Right lobe of liver (tissue), 6 donors: ENCODE results near the gene CCDC121. TPM values are rescaled to one million over a fixed set of nuclear protein-coding genes. Genes with fewer than 3 reads are reported as not detected.

Source experiments
- ATAC-seq, 4 donors: fragments of 200-7000 bp; cut with Tn5 transposase; one replicate each; pipeline ENCODE4 v1.9.1; 2020; ENCODE audit warnings: mild to moderate bottlenecking in 4 of 4, moderate library complexity in 4 of 4
- DNase-seq, 3 donors: peaks; one replicate each; pipeline ENCODE4 v3.0.0-alpha.2; 2020
- H3K27ac ChIP-seq, 3 donors: fragments of 200-600 bp; one replicate each; pipeline ENCODE4 v1.8.0; 2022
- H3K27me3 ChIP-seq, 2 donors: fragments of 200-600 bp; one replicate each; pipeline ENCODE4 v1.8.0; 2022
- H3K36me3 ChIP-seq, 4 donors: fragments of 200-600 bp; sonication (generic) in 1 of 4; one replicate each; pipeline versions ENCODE4 v1.5.1 to v1.8.0; 2017 to 2022; ENCODE audit warnings: control low read depth in 1 of 4
- H3K4me1 ChIP-seq, 4 donors: fragments of 200-600 bp; sonication (generic) in 1 of 4; one replicate each; pipeline versions ENCODE4 v1.5.1 to v1.8.0; 2017 to 2022; ENCODE audit warnings: control low read depth in 1 of 4
- H3K4me3 ChIP-seq, 3 donors: fragments of 200-600 bp; one replicate each; pipeline ENCODE4 v1.8.0; 2022
- H3K9me3 ChIP-seq, 4 donors: fragments of 200-600 bp; sonication (generic) in 1 of 4; one replicate each; pipeline versions ENCODE4 v1.5.1 to v1.8.0; 2017 to 2022; ENCODE audit warnings: control low read depth in 1 of 4
- POLR2A ChIP-seq: fragments of 450-650 bp; IDR thresholded peaks from one replicate; pipeline ENCODE4 v1.6.1; 2017; ENCODE audit warnings: antibody characterized with exemption, mild to moderate bottlenecking
- WGBS: methylation state at CpG from one replicate; pipeline ENCODE4 v1.1.6; 2018; ENCODE audit warnings: low coverage, low lambda C conversion rate; ENCODE audit not compliant: insufficient coverage; ENCODE audit errors: missing lambda C conversion rate; 5-methylcytosine and 5-hydroxymethylcytosine counted together
- intact Hi-C, 2 donors: fragments of 100-400 bp; cut with DNase I; formaldehyde crosslinking; loops; one replicate each; pipeline versions ENCODE4 v1.11.2 to v1.14.1; 2022
- total RNA-seq, 6 experiments: library from RNA; depleted of rRNA in 2 of 6; stranded (reverse); fragments of >200 nt in 2 of 6; fragmentation: NEBNext Ultra II Directional in 3 of 6; extraction: Animal tissue kit (Norgen Biotek cat#: 25700) in 3 of 6; gene quantifications; one replicate each; pipeline versions ENCODE4 v1.1.0 to v1.2.4, GENCODE V29; 2016 to 2023
- TF ChIP-seq, protein P1 (sequence below), 4 donors: fragments of 200-600 bp in 3 of 4; fragments of 450-650 bp in 1 of 4; IDR thresholded peaks; one replicate each; pipeline versions ENCODE4 v1.5.1 to v1.8.0; 2016 to 2022; ENCODE audit warnings: antibody characterized with exemption in 4 of 4, mild to moderate bottlenecking in 2 of 4
- donor health status: DM: no; HTN: yes; CAD: no.
- donor health status: DM: no; HTN: no; CAD: no.
- donor health status: DM: no; HTN: no; CAD: no.
- donor health status: DM: no; HTN: yes; CAD: no.
- donor health status: DM: no; HTN: yes; CAD: no.

The CCDC121 gene
- total RNA-seq, 6 experiments from 2014 or later = 0.74 to 2.1 (median 1.5) TPM

DNA sequence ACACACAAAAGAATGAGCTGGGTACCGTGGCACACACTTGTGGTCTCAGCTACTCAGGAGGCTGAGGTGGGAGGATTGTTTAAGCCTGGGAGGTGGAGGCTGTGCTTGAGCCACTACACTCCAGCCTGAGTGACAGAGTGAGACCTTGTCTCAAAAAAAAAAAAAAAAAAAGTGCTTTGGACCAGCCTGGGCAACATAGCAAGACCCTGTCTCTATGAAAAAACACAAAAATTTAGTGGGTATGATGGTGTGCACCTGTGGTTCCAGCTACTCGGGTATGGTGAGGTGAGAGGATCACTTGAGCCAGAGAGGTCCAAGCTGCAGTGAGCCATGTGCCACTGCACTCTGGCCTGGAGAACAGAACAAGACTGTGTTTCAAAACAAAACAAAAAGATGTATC lies 35.6 kb downstream of the CCDC121 start:
- ATAC-seq (no peak), DNase-seq (no peak)
- Histone ChIP-seq H3K27ac (no peak overlapping the region), H3K4me3 (no peak overlapping the region), H3K27me3 (no peaks in the 10 kb centered on the region), H3K4me1 (no peaks in the 10 kb centered on the region), H3K9me3 (no peaks in the 10 kb centered on the region), H3K36me3 (no peaks in the 10 kb centered on the region)
- intact Hi-C loops = no loop called here
- no peak for TF ChIP-seq POLR2A
- TF ChIP-seq, protein P1, sequence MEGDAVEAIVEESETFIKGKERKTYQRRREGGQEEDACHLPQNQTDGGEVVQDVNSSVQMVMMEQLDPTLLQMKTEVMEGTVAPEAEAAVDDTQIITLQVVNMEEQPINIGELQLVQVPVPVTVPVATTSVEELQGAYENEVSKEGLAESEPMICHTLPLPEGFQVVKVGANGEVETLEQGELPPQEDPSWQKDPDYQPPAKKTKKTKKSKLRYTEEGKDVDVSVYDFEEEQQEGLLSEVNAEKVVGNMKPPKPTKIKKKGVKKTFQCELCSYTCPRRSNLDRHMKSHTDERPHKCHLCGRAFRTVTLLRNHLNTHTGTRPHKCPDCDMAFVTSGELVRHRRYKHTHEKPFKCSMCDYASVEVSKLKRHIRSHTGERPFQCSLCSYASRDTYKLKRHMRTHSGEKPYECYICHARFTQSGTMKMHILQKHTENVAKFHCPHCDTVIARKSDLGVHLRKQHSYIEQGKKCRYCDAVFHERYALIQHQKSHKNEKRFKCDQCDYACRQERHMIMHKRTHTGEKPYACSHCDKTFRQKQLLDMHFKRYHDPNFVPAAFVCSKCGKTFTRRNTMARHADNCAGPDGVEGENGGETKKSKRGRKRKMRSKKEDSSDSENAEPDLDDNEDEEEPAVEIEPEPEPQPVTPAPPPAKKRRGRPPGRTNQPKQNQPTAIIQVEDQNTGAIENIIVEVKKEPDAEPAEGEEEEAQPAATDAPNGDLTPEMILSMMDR (IDR thresholded peaks at IDR 0.05) = no peak
- 79% methylated on average over 2 of the region's 2 CpGs for WGBS

DNA sequence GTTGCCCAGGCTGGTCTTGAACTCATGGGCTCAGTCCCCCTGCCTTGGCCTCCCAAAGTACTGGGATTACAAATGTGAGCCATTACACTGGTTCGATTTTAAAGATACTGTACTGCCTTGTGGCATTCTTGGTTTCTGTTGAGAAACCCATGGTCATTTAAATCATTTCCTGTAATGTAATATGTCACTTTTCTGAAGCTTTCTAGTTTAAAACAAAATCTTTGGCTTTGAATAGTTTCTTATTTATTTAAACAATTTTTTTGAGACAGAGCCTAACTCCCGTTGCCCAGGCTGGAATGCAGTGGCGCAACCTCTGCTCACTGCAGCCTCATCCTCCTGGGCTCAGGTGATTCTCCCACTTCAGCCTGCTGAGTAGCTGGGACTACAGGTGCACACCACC lies 37.1 kb downstream of the CCDC121 start:
- no peaks in the 10 kb centered on the region for H3K36me3 ChIP-seq
- no peak overlapping the region for H3K4me3 ChIP-seq
- H3K4me1 ChIP-seq = no peaks in the 10 kb centered on the region
- ATAC-seq = no peak
- no peaks in the 10 kb centered on the region for H3K27me3 ChIP-seq
- no peak for TF ChIP-seq POLR2A
- TF ChIP-seq, protein P1 (IDR thresholded peaks at IDR 0.05) = no peak
- no peak for DNase-seq
- WGBS = 52% methylated on average over 3 of the region's 3 CpGs
- H3K9me3 ChIP-seq = no peaks in the 10 kb centered on the region
- no peak overlapping the region for H3K27ac ChIP-seq
- intact Hi-C loops = no loop called here

DNA sequence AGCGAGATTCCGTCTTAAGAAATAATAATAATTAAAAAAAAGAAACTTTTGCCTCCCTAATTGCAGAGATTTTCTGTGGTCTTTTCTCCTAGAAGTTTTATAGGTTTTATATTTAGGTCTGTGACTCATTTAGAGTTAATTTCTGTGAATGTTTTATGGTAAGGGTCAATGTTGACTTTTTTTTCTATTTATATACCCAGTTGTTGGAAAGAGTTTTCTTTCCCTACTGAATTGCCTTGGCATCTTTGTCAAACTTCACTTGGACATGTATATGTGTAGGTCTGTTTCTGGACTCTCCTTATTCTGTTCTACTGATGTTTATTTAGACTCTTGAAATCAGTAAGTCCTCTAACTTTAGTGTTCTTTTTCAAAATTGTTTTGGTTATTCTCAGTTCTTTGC lies 40.5 kb downstream of the CCDC121 start:
- no peak overlapping the region for H3K4me3 ChIP-seq
- H3K27me3 ChIP-seq = no peaks in the 10 kb centered on the region
- DNase-seq (no peak), ATAC-seq (no peak)
- peaks cover 0 to 12% (median 0%) of the 10 kb centered on the region in 4 donors for H3K4me1 ChIP-seq
- 97% methylated on average over 2 of the region's 2 CpGs for WGBS
- intact Hi-C loops = no loop called here
- no peaks in the 10 kb centered on the region for H3K9me3 ChIP-seq
- H3K36me3 ChIP-seq = no peaks in the 10 kb centered on the region
- H3K27ac ChIP-seq = no peak overlapping the region
- TF ChIP-seq, protein P1 (IDR thresholded peaks at IDR 0.05) = no peak
- no peak for TF ChIP-seq POLR2A

DNA sequence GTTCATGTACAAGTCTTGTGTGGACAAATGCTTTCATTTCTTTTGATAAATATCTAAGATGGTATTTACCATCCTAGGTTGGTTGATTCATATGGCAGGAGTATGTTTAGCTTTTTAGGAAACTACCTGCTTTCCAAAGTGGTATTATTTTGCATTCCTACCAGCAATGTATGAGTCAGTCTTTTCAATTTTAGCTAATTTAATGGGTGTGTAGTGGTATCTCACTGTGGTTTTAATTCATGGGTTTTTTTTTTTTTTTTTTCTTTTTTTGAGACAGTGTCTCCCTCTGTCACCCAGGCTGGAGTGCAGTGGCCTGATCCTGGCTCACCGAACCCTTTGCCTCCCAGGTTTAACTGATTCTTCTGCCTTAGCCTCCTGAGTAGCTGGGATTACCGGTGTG lies 41.8 kb downstream of the CCDC121 start:
- no peak for TF ChIP-seq POLR2A
- TF ChIP-seq, protein P1 (IDR thresholded peaks at IDR 0.05) = no peak
- 100% methylated on average over 1 of the region's 2 CpGs for WGBS
- Histone ChIP-seq H3K27ac (no peak overlapping the region), H3K36me3 (no peaks in the 10 kb centered on the region), H3K9me3 (no peaks in the 10 kb centered on the region), H3K27me3 (no peaks in the 10 kb centered on the region), H3K4me3 (no peak overlapping the region), H3K4me1 (peaks cover 0 to 12% (median 0%) of the 10 kb centered on the region in 4 donors)
- DNase-seq (no peak), ATAC-seq (no peak)
- intact Hi-C loops = no loop called here

DNA sequence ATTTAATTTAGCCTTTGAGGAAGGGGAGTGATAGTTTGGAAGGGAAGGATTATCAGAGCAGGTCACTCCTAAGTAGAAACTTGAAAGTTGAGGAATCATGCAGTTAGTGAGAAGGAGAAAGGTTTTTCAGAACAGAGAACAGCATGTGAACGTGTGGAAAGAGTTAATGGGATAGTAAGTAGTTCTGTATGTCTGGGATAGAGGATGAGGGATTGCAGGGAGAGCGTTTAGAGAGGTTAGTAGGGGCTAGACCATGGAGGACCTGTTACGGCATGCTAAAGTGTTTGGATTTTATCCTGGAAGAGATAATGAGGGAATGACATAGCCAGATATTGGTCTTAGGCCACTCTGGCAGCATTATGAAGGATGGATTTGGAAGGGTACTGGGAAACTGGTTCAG lies 44.2 kb downstream of the CCDC121 start:
- intact Hi-C loops = no loop called here
- Histone ChIP-seq H3K27ac (no peak overlapping the region), H3K4me3 (no peak overlapping the region), H3K36me3 (no peaks in the 10 kb centered on the region), H3K27me3 (no peaks in the 10 kb centered on the region), H3K4me1 (peaks cover 0 to 12% (median 0%) of the 10 kb centered on the region in 4 donors), H3K9me3 (peaks cover 0 to 3% (median 0%) of the 10 kb centered on the region in 4 donors)
- no peak for ATAC-seq
- DNase-seq = no peak
- 93% methylated on average over 3 of the region's 3 CpGs for WGBS
- TF ChIP-seq, protein P1 (IDR thresholded peaks at IDR 0.05) = no peak
- TF ChIP-seq POLR2A = no peak
